Measurements from ENCODE around the gene CTIF. TPM values are rescaled to one million over a fixed set of nuclear protein-coding genes. Genes with fewer than 3 reads are reported as not detected.

The CTIF gene
- total RNA-seq, 1 donor from 2014 or later, result 137 TPM

GRCh38 chr18:48753691-48754090 is 214.9 kb downstream of the CTIF start:
- H3K9me3 Mint-ChIP-seq (ENCODE audit: unreplicated experiment), result peaks cover 8% of the 10 kb centered on the region

GRCh38 chr18:48754559-48754958 is 215.7 kb downstream of the CTIF start:
- DNase-seq, result no peak
- Mint-ChIP-seq H3K4me1 (ENCODE audit: low read depth, unreplicated experiment) (peaks cover 9% of the 10 kb centered on the region), H3K4me3 (ENCODE audit: unreplicated experiment) (no peak overlapping the region), H3K36me3 (ENCODE audit: unreplicated experiment) (peaks cover 4% of the 10 kb centered on the region), H3K9me3 (ENCODE audit: unreplicated experiment) (peaks cover 5% of the 10 kb centered on the region), H3K27me3 (ENCODE audit: unreplicated experiment) (peaks cover 8% of the 10 kb centered on the region), H3K27ac (ENCODE audit: unreplicated experiment) (no peak overlapping the region)
- no peak for TF ChIP-seq CTCF (IDR thresholded peaks at IDR 0.05; ENCODE audit: partially characterized antibody, unreplicated experiment)

More at GRCh38 chr18:48753691-48754090, 214.9 kb downstream of the CTIF start:
- peaks cover 4% of the 10 kb centered on the region for H3K36me3 Mint-ChIP-seq (ENCODE audit: unreplicated experiment)
- H3K27me3 Mint-ChIP-seq (ENCODE audit: unreplicated experiment), result peaks cover 8% of the 10 kb centered on the region
- DNase-seq, result no peak
- no peak overlapping the region for H3K4me3 Mint-ChIP-seq (ENCODE audit: unreplicated experiment)
- H3K27ac Mint-ChIP-seq (ENCODE audit: unreplicated experiment), result no peak overlapping the region
- TF ChIP-seq CTCF (IDR thresholded peaks at IDR 0.05; ENCODE audit: partially characterized antibody, unreplicated experiment), result no peak
- H3K4me1 Mint-ChIP-seq (ENCODE audit: low read depth, unreplicated experiment), result peaks cover 9% of the 10 kb centered on the region

GRCh38 chr18:48754993-48755473 is 216.2 kb downstream of the CTIF start:
- Mint-ChIP-seq H3K27ac (ENCODE audit: unreplicated experiment) (peak overlapping the region; percentile 12), H3K4me3 (ENCODE audit: unreplicated experiment) (no peak overlapping the region), H3K27me3 (ENCODE audit: unreplicated experiment) (peaks cover 8% of the 10 kb centered on the region), H3K4me1 (ENCODE audit: low read depth, unreplicated experiment) (peaks cover 9% of the 10 kb centered on the region), H3K9me3 (ENCODE audit: unreplicated experiment) (peaks cover 5% of the 10 kb centered on the region), H3K36me3 (ENCODE audit: unreplicated experiment) (peaks cover 4% of the 10 kb centered on the region)
- DNase-seq, result no peak
- no peak for TF ChIP-seq CTCF (IDR thresholded peaks at IDR 0.05; ENCODE audit: partially characterized antibody, unreplicated experiment)

GRCh38 chr18:48756511-48757226 is 217.8 kb downstream of the CTIF start:
- Mint-ChIP-seq H3K36me3 (ENCODE audit: unreplicated experiment) (peaks cover 9% of the 10 kb centered on the region), H3K4me3 (ENCODE audit: unreplicated experiment) (no peak overlapping the region), H3K27me3 (ENCODE audit: unreplicated experiment) (peaks cover 8% of the 10 kb centered on the region), H3K27ac (ENCODE audit: unreplicated experiment) (no peak overlapping the region), H3K4me1 (ENCODE audit: low read depth, unreplicated experiment) (peaks cover 6% of the 10 kb centered on the region), H3K9me3 (ENCODE audit: unreplicated experiment) (peaks cover 11% of the 10 kb centered on the region)
- no peak for TF ChIP-seq CTCF (IDR thresholded peaks at IDR 0.05; ENCODE audit: partially characterized antibody, unreplicated experiment)
- DNase-seq, result no peak

- no peak for TF ChIP-seq CTCF (IDR thresholded peaks at IDR 0.05; ENCODE audit: partially characterized antibody, unreplicated experiment)
- Mint-ChIP-seq H3K27me3 (ENCODE audit: unreplicated experiment) (peaks cover 9% of the 10 kb centered on the region), H3K27ac (ENCODE audit: unreplicated experiment) (no peak overlapping the region), H3K4me3 (ENCODE audit: unreplicated experiment) (no peak overlapping the region), H3K4me1 (ENCODE audit: low read depth, unreplicated experiment) (peaks cover 10% of the 10 kb centered on the region), H3K36me3 (ENCODE audit: unreplicated experiment) (peaks cover 15% of the 10 kb centered on the region), H3K9me3 (ENCODE audit: unreplicated experiment) (peaks cover 11% of the 10 kb centered on the region)
- no peak for DNase-seq
Measured at GRCh38 chr18:48757367-48757766, 218.5 kb downstream of the CTIF start.
